GM12873 (cell line): ENCODE measurements around the gene KRT33A.
"Not testable (repeated sequence)": the region's sequence is repeated elsewhere in the genome, so short reads cannot be mapped to it uniquely, and the experiment has no call there.

Source experiments
- CTCF ChIP-seq: IDR thresholded peaks from 2 replicates; pipeline ENCODE4 v1.5.1; 2012; ENCODE audit warnings: low read depth, mild to moderate bottlenecking, moderate library complexity, low read length, control low read depth; ENCODE audit not compliant: insufficient read depth; ENCODE audit errors: missing control alignments

Gene KRT33A

GRCh38 chr17:41350381-41350878, at the start of gene KRT33A:
KRT33A (minus strand) TSS chr17:41350828; CDS start chr17:41350767, 61 bp downstream.
- TF ChIP-seq CTCF = not testable (repeated sequence)

- no peak for TF ChIP-seq CTCF
These were observed 46.5 kb upstream of the KRT33A start, which contains the start of gene KRT31 for GRCh38 chr17:41396996-41397660. KRT31 (minus strand) TSS chr17:41397608; CDS start chr17:41397539, 69 bp downstream.

- TF ChIP-seq CTCF = no peak
These were observed 45.7 kb upstream of the KRT33A start for GRCh38 chr17:41396340-41396739.

GRCh38 chr17:41395611-41396010, 45.0 kb upstream of the KRT33A start:
- TF ChIP-seq CTCF = no peak

- no peak for TF ChIP-seq CTCF
These were observed 43.8 kb upstream of the KRT33A start for GRCh38 chr17:41394254-41394996.

GRCh38 chr17:41393826-41394225, 43.2 kb upstream of the KRT33A start:
- TF ChIP-seq CTCF = no peak

- no peak for TF ChIP-seq CTCF
These were observed 42.7 kb upstream of the KRT33A start for GRCh38 chr17:41393294-41393693.
